Measurements from ENCODE around the gene GABRD.

GABRD gene

GRCh38 chr1:2054560-2054959 lies 35.4 kb downstream of the GABRD start:
- DNase-seq, result no peak

GRCh38 chr1:2055911-2056575 lies 36.9 kb downstream of the GABRD start:
- DNase-seq, result no peak

GRCh38 chr1:2056955-2057590 lies 37.9 kb downstream of the GABRD start:
- DNase-seq, result no peak

- DNase-seq, result no peak
Observed at GRCh38 chr1:2059290-2059953, 40.3 kb downstream of the GABRD start.

- no peak for DNase-seq
Observed at GRCh38 chr1:2060072-2060471, 40.9 kb downstream of the GABRD start.

GRCh38 chr1:2060535-2060934 lies 41.4 kb downstream of the GABRD start:
- DNase-seq, result no peak

GRCh38 chr1:2061065-2061778 lies 42.1 kb downstream of the GABRD start:
- no peak for DNase-seq

GRCh38 chr1:2065699-2066098 lies 46.6 kb downstream of the GABRD start:
- no peak for DNase-seq

GRCh38 chr1:2067393-2067792 lies 48.2 kb downstream of the GABRD start:
- DNase-seq, result no peak

- DNase-seq, result no peak
Observed at GRCh38 chr1:2067981-2068380, 48.8 kb downstream of the GABRD start.

GRCh38 chr1:2068951-2069350 lies 49.8 kb downstream of the GABRD start:
- DNase-seq, result no peak

- DNase-seq, result no peak
Observed at GRCh38 chr1:2070016-2070415, 50.9 kb downstream of the GABRD start.

GRCh38 chr1:2070800-2071530 lies 51.8 kb downstream of the GABRD start:
- no peak for DNase-seq

- DNase-seq, result no peak
Observed at GRCh38 chr1:2072109-2072806, 53.1 kb downstream of the GABRD start.

- DNase-seq, result no peak
Observed at GRCh38 chr1:2072891-2073290, 53.7 kb downstream of the GABRD start.

GRCh38 chr1:2073382-2074230 lies 54.5 kb downstream of the GABRD start:
- DNase-seq, result no peak

- no peak for DNase-seq
Observed at GRCh38 chr1:2074396-2074795, 55.3 kb downstream of the GABRD start.

- no peak for DNase-seq
Observed at GRCh38 chr1:2074944-2075740, 56.0 kb downstream of the GABRD start.

GRCh38 chr1:2076826-2077225 lies 57.7 kb downstream of the GABRD start:
- no peak for DNase-seq

- no peak for DNase-seq
Observed at GRCh38 chr1:2078170-2078569, 59.0 kb downstream of the GABRD start.
